ENCODE data around the gene PHF2. TPM values are rescaled to one million over a fixed set of nuclear protein-coding genes. Genes with fewer than 3 reads are reported as not detected.
A peak's percentile ranks its signal among the peaks of the same experiment; 100 is the strongest.

PHF2 gene
- 32.0 TPM for total RNA-seq
- long read RNA-seq, partial matches to known transcripts = 39 of 41 reads
- long read RNA-seq, other reads (novel, unspliced or antisense) = 2 of 41 reads

GRCh38 chr9:93576258-93577077 lies at the start of gene PHF2:
TSS of gene PHF2 (plus strand) at chr9:93576584. CDS start at chr9:93576774, 190 bp downstream.
- intact Hi-C loops (cut with micrococcal nuclease) = no loop called here
- DNase-seq = peak; percentile 62

GRCh38 chr9:93531374-93531773 lies 45.0 kb upstream of the PHF2 start:
- ATAC-seq (peak; percentile 39), DNase-seq (no peak)
- intact Hi-C loops (cut with micrococcal nuclease) = no loop called here

More at GRCh38 chr9:93576258-93577077, at the start of gene PHF2:
- ATAC-seq = peak; percentile 45

DNA sequence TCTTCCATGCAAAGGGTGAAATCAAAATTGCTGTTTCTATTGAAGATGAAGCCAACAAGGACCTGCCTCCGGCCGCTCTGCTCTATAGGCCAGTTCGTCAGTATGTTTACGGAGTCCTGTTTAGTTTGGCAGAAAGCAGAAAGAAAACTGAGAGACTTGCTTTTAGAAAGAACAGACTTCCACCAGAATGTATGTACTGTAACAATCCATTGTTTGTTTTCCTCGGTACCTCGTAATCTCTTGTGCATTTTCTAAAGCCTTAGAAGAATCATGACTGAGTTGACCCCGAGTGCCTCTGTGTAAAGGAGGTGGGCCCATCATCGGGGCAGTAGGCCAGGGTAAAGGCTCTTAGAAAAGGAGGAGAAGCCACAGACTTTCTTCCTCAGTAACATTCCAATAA lies 44.2 kb upstream of the PHF2 start:
- no peak for ATAC-seq
- intact Hi-C loops (cut with micrococcal nuclease) = no loop called here
- DNase-seq = no peak

DNA sequence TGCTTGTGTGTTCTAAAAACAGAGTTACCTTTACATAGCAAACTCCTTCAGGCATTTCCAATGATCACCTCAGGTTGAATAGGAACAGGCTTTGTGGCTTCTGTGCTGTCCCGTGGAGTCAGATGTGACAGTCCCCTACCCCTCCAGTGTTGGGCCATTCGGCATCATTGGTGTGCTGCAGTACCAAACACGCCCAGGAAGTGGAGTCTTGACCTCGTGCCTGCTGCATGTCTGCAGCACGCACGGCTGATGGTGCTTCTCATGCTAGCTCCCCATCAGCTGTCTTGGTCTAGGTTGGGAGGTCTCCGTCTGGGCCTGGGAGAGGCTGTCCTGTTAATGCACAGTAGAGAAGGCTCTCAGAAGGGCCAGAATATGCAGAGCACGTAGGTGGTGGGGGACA lies 42.5 kb upstream of the PHF2 start:
- intact Hi-C loops (cut with micrococcal nuclease) = no loop called here

GRCh38 chr9:93536167-93536566 lies 40.2 kb upstream of the PHF2 start:
- DNase-seq (no peak), ATAC-seq (peak; percentile 82)
- intact Hi-C loops (cut with micrococcal nuclease) = no loop called here

More for the DNA sequence above, 42.5 kb upstream of the PHF2 start:
- ATAC-seq (no peak), DNase-seq (no peak)

GRCh38 chr9:93536874-93537273 lies 39.5 kb upstream of the PHF2 start:
- DNase-seq = no peak
- intact Hi-C loops (cut with micrococcal nuclease) = no loop called here
- ATAC-seq = peak; percentile 59

GRCh38 chr9:93540305-93540704 lies 36.1 kb upstream of the PHF2 start:
- DNase-seq (no peak), ATAC-seq (peak; percentile 37)
- intact Hi-C loops (cut with micrococcal nuclease) = no loop called here

- intact Hi-C loops (cut with micrococcal nuclease) = no loop called here
- ATAC-seq = no peak
- no peak for DNase-seq
These were observed 35.4 kb upstream of the PHF2 start for GRCh38 chr9:93541005-93541404.

- intact Hi-C loops (cut with micrococcal nuclease) = no loop called here
- no peak for DNase-seq
- ATAC-seq = peak; percentile 70
These were observed 34.6 kb upstream of the PHF2 start for GRCh38 chr9:93541581-93542349.

DNA sequence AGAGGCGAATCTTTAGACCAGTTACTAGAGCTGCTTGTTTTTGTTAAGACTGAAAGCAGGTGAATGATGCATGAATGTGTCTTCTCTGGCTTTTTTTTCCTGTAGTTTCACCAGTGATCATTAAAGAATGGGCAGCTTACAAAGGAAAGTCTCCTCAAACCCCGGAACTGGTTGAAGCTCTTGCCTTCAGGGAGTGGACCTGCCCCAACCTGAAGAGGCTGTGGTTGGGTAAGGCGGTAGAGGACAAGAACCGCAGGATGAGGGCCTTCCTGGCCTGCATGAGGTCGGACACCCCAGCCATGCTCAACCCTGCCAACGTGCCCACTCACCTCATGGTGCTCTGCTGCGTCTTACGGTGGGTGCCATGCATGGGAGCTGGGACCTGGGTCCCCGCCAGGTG lies 33.3 kb upstream of the PHF2 start:
- intact Hi-C loops (cut with micrococcal nuclease) = no loop called here
- DNase-seq = no peak
- no peak for ATAC-seq

- ATAC-seq = no peak
- no peak for DNase-seq
- intact Hi-C loops (cut with micrococcal nuclease) = no loop called here
These were observed 30.0 kb upstream of the PHF2 start for GRCh38 chr9:93546356-93546755.

- intact Hi-C loops (cut with micrococcal nuclease) = no loop called here
- DNase-seq (no peak), ATAC-seq (peak; percentile 50)
These were observed 26.8 kb upstream of the PHF2 start for GRCh38 chr9:93549611-93550010.

DNA sequence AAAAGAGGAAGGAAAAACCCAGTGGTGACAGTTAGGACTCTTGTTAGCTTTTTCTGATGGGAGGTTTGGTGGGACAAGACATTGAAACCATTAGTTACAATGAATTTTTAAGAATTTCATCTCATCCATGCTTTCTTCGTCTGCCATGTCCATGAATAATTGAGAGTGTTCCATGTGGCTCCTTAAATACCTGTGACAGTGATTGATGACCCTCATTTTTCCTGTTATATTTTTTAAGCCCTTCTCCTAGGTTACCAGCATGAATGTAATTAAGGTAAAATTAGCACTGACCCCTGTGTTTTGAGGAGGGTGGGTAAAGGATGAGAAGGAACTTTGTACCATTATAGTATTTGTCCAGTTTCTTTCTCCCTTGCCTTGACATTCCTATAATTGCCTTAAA lies 23.5 kb upstream of the PHF2 start:
- no peak for DNase-seq
- intact Hi-C loops (cut with micrococcal nuclease) = no loop called here
- no peak for ATAC-seq

DNA sequence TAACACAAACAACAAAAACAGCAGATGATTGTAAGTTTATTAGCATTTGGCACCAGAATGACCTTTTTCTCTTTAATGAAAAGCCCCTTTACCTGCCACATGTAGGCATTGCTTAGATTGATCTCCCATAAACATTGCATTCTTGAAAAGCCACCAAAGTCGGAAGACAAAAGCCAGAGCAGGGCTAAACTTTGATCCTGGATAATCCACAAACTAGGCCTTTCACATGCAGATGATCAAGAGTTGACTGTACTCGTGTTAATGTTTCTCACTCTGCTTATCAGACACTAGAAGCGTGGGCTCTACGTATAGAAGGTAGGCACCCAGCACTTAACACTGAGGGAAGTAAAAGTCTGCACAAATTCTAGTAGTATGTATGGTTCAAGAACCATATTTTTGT lies 21.0 kb upstream of the PHF2 start:
- intact Hi-C loops (cut with micrococcal nuclease) = no loop called here
- no peak for DNase-seq
- ATAC-seq = no peak

DNA sequence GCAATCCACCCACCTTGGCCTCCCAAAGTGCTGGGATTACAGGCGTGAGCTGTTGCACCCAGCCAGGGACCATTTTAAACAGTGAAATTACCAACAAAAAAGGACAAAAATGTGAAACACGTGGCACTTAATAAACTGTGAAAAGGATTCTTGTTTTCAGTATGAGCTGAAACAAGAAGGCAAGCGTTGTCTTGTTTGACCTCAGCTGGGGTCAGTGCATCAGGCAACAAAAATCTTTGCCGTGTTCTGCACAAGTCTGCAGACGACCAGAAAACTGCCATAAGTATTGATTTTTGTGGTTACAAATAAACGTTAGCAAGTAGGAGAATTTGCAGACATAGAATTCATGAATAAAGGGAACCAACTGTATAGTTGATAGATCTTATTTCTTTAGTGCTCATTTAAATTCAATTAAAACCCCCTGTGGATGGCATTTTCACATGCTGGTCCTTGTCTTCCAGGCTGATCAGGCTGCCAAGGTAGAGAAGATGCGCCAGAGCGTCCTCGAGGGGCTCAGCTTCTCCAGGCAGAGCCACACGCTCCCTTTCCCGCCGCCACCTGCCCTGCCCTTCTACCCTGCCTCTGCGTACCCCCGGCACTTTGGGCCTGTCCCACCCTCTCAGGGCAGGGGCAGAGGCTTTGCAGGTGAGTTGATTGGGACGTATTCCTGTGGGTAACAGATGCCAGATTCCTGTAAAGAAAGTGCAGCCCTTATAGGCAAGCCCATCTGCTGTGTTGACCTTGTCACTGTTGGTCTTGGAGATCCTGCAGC lies 18.8 kb upstream of the PHF2 start:
- no peak for DNase-seq
- ATAC-seq = no peak
- intact Hi-C loops (cut with micrococcal nuclease) = no loop called here

GRCh38 chr9:93558503-93558902 lies 17.9 kb upstream of the PHF2 start:
- DNase-seq = no peak
- intact Hi-C loops (cut with micrococcal nuclease) = no loop called here
- ATAC-seq = no peak

DNA sequence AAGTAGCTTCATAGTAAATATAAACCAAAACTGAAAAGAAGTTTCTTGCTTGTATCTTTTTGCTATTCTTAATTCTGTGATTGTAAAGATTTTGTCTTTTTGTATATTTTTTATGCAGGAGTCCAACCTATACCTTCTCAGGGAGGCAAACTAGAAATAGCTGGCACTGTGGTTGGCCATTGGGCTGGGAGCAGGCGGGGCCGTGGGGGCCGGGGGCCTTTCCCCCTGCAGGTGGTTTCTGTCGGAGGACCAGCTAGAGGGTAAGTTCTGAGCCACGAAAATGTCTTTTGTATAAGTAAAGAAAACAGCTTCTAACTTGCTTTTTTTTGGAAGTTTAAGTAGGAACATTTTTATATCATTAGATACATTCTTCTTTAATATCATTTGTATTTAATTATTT lies 15.4 kb upstream of the PHF2 start:
- intact Hi-C loops (cut with micrococcal nuclease) = loop anchor here (10.0 kb wide), 1 partner anchor 116 kb away; no protein-coding TSS in a partner anchor
- DNase-seq (no peak), ATAC-seq (no peak)

GRCh38 chr9:93562157-93562556 lies 14.2 kb upstream of the PHF2 start:
- ATAC-seq (no peak), DNase-seq (no peak)
- intact Hi-C loops (cut with micrococcal nuclease) = loop anchor here (10.0 kb wide), 1 partner anchor 117 kb away; no protein-coding TSS in a partner anchor

GRCh38 chr9:93565089-93565488 lies 11.3 kb upstream of the PHF2 start:
- ATAC-seq (no peak), DNase-seq (no peak)
- intact Hi-C loops (cut with micrococcal nuclease) = loop anchor here (10.0 kb wide), 1 partner anchor 120 kb away; no protein-coding TSS in a partner anchor
